ENCODE data around the gene ZNF547. TPM values are rescaled to one million over a fixed set of nuclear protein-coding genes. Genes with fewer than 3 reads are reported as not detected.

Gene ZNF547
- total and polyA plus RNA-seq, 2 of the 8 experiments (the other 6 are each of a cell fraction or from before 2014, with no cell fraction given) = 1.1 to 2.1 TPM

- H3K79me1 ChIP-seq (ENCODE audit: low read depth, low read length) = no peaks in the 10 kb centered on the region; the same call in 1 of the 2 replicates
- H2BK120ac ChIP-seq (replicated peaks; ENCODE audit: low read depth, low read length) = no peak overlapping the region
- H2BK5ac ChIP-seq (ENCODE audit: low read depth, low read length) = no peak overlapping the region
- no peak overlapping the region for H2BK20ac ChIP-seq (ENCODE audit: low read length)
- DNase-seq (ENCODE audit: low read depth in 1 of 2, low spot score in 2 of 2) (no peak), FAIRE-seq (no peak)
- H3K79me2 ChIP-seq (ENCODE audit: control insufficient read depth in 1 of 2, insufficient read depth in 2 of 2, low read length in 2 of 2) = peaks cover 0 to 7% of the 10 kb centered on the region in 2 experiments; a peak in 1 of 4 replicates
- CTCF ChIA-PET (ENCODE audit: partially characterized antibody) = no interaction called here
- no peaks in the 10 kb centered on the region for H3K36me3 ChIP-seq (ENCODE audit: control insufficient read depth in 2 of 4, insufficient read depth in 4 of 4, low read length in 3 of 4)
- H3K4ac ChIP-seq (replicated peaks; ENCODE audit: insufficient read length, low read depth, low read length) = no peak overlapping the region
- H4K91ac ChIP-seq (replicated peaks; ENCODE audit: insufficient read length, low read length) = no peak overlapping the region
- H3K4me1 ChIP-seq (replicated peaks in 1 of 4; ENCODE audit: control insufficient read depth in 3 of 4, insufficient read depth in 4 of 4, low read length in 3 of 4) = peaks cover 0 to 2% (median 1%) of the 10 kb centered on the region in 4 experiments; a peak in 2 of 7 replicates
- H2AK5ac ChIP-seq (ENCODE audit: low read depth, low read length) = no peak overlapping the region
- H3K9ac ChIP-seq (replicated peaks in 1 of 4; ENCODE audit: extremely low read depth in 1 of 4, low read depth in 3 of 4, low read length in 3 of 4) = no peak overlapping the region
- POLR2A ChIA-PET (ENCODE audit: partially characterized antibody) = interaction anchor here (1.3 kb wide), 1 partner anchor 23 kb away, joined by 3 read pairs; the partner anchor contains the start of gene ZNF548
- H3K18ac ChIP-seq (ENCODE audit: extremely low read depth, low read length) = no peak overlapping the region
- H3K27me3 ChIP-seq (replicated peaks in 1 of 4; ENCODE audit: control insufficient read depth in 3 of 4, extremely low read depth in 1 of 4, insufficient read depth in 3 of 4, low read length in 3 of 4) = no peaks in the 10 kb centered on the region
- no peak overlapping the region for H4K5ac ChIP-seq (ENCODE audit: insufficient read length, low read depth, low read length)
- peaks cover 0 to 3% of the 10 kb centered on the region in 2 experiments; a peak in 1 of 4 replicates for H3K9me3 ChIP-seq (ENCODE audit: insufficient read depth in 2 of 2, low read depth in 1 of 2, low read length in 1 of 2)
- peaks cover 9% of the 10 kb centered on the region for H3K23me2 ChIP-seq (ENCODE audit: low read depth, low read length)
- H3K4me2 ChIP-seq (ENCODE audit: insufficient read depth in 1 of 2, low read depth in 2 of 2, low read length in 2 of 2) = no peak overlapping the region
- no peak overlapping the region for H3K27ac ChIP-seq (ENCODE audit: low read depth, low read length)
- no peak overlapping the region for H3K23ac ChIP-seq (ENCODE audit: insufficient read length)
- no peak overlapping the region for H2BK12ac ChIP-seq (ENCODE audit: low read depth, low read length)
- H3K14ac ChIP-seq (ENCODE audit: insufficient read length) = no peak overlapping the region
- no peak overlapping the region for H2AFZ ChIP-seq (ENCODE audit: low read length)
- H4K8ac ChIP-seq (ENCODE audit: extremely low read depth, insufficient read depth, low read length) = no peak overlapping the region
- no peak overlapping the region for H2BK15ac ChIP-seq (ENCODE audit: low read length)
- H4K20me1 ChIP-seq (replicated peaks in 1 of 2; ENCODE audit: control insufficient read depth in 1 of 2, insufficient read depth in 2 of 2, low read length in 2 of 2) = no peaks in the 10 kb centered on the region
- no peak overlapping the region for H3K56ac ChIP-seq (replicated peaks; ENCODE audit: insufficient read length, low read depth, low read length)
- WGBS, 2 experiments (ENCODE audit: extremely low coverage in 1 of 2, insufficient coverage in 1 of 2, insufficient read length in 1 of 2, insufficient replicate concordance in 2 of 2, low coverage in 1 of 2, low lambda C conversion rate in 2 of 2, missing lambda C conversion rate in 1 of 2) = 94% methylated on average over 2 of the region's 2 CpGs; no CpG with 5 or more reads in 1 of the 2 experiments
- no peak overlapping the region for H3K4me3 ChIP-seq (ENCODE audit: extremely low read depth in 1 of 4, insufficient read depth in 2 of 4, low read depth in 3 of 4, low read length in 4 of 4)
- TF ChIP-seq SIN3A (conservative IDR thresholded peaks at IDR 0.05 in 1 of 2, IDR thresholded peaks at IDR 0.05 in 1 of 2; ENCODE audit: low read depth in 1 of 2, low read length in 2 of 2) (no peak), SP4 (IDR thresholded peaks at IDR 0.05; ENCODE audit: low read length) (no peak), SIRT6 (IDR thresholded peaks at IDR 0.05; ENCODE audit: low read length) (no peak), SAP30 (IDR thresholded peaks at IDR 0.05; ENCODE audit: insufficient read depth, insufficient replicate concordance, low read length) (no peak), CEBPB (IDR thresholded peaks at IDR 0.05; ENCODE audit: low read depth, low read length) (no peak), BRCA1 (IDR thresholded peaks at IDR 0.05; ENCODE audit: low read depth, low read length) (no peak), BCL11A (IDR thresholded peaks at IDR 0.05; ENCODE audit: low read depth in 2 of 2, low read length in 2 of 2) (no peak), HDAC2 (IDR thresholded peaks at IDR 0.05; ENCODE audit: borderline replicate concordance in 1 of 2, low read depth in 2 of 2, low read length in 2 of 2) (no peak), POLR2AphosphoS5 (IDR thresholded peaks at IDR 0.05; ENCODE audit: low read depth, low read length) (no peak), RAD21 (IDR thresholded peaks at IDR 0.05 in 1 of 2, conservative IDR thresholded peaks at IDR 0.05 in 1 of 2; ENCODE audit: low read depth in 2 of 2, low read length in 2 of 2) (no peak), MAFK (IDR thresholded peaks at IDR 0.05; ENCODE audit: low read depth, low read length) (no peak), POLR2A (IDR thresholded peaks at IDR 0.05; ENCODE audit: control extremely low read depth in 1 of 2, low read depth in 2 of 2, low read length in 2 of 2) (no peak), GTF2F1 (IDR thresholded peaks at IDR 0.05; ENCODE audit: borderline replicate concordance, low read depth, low read length) (no peak), CHD1 (IDR thresholded peaks at IDR 0.05; ENCODE audit: low read depth, low read length) (no peak)
These were observed 3.4 kb downstream of the ZNF547 start for GRCh38 chr19:57366776-57367175.

Data from H1 (cell line).